Colonic mucosa (tissue), 4 donors: ENCODE results near the gene KANK3. TPM values are rescaled to one million over a fixed set of nuclear protein-coding genes. Genes with fewer than 3 reads are reported as not detected.

Experiments used
- DNase-seq: peaks from one replicate; pipeline ENCODE4 v3.0.0-alpha.2; 2020
- H3K27ac ChIP-seq: fragments of 200-600 bp; one replicate; pipeline ENCODE4 v1.8.0; 2021
- H3K27me3 ChIP-seq: fragments of 200-600 bp; one replicate; pipeline ENCODE4 v1.8.0; 2021
- H3K36me3 ChIP-seq: fragments of 200-600 bp; one replicate; pipeline ENCODE4 v1.8.0; 2021
- H3K4me1 ChIP-seq: fragments of 200-600 bp; one replicate; pipeline ENCODE4 v1.8.0; 2021; ENCODE audit warnings: mild to moderate bottlenecking
- H3K4me3 ChIP-seq: fragments of 200-600 bp; one replicate; pipeline ENCODE4 v1.8.0; 2021
- H3K9ac ChIP-seq, 2 donors: one replicate each; pipeline ENCODE4 v1.7.0; 2013; ENCODE audit warnings: control low read depth in 2 of 2, low read depth in 2 of 2, low read length in 2 of 2
- H3K9me3 ChIP-seq: fragments of 200-600 bp; one replicate; pipeline ENCODE4 v1.8.0; 2021
- CTCF ChIP-seq: fragments of 200-600 bp; IDR thresholded peaks from one replicate; pipeline ENCODE4 v1.8.0; 2022; ENCODE audit warnings: antibody characterized with exemption, mild to moderate bottlenecking
- intact Hi-C: fragments of 100-400 bp; cut with DNase I; formaldehyde crosslinking; loops from one replicate; pipeline ENCODE4 v1.14.1; 2022
- total RNA-seq, 2 donors: library from RNA; stranded (reverse); fragmentation: NEBNext Ultra II Directional in 1 of 2; extraction: Animal tissue kit (Norgen Biotek cat#: 25700) in 1 of 2; gene quantifications; one replicate each; pipeline ENCODE4 v1.2.1, GENCODE V29; 2021
- donor health status: healthy.
- donor health status: DM: no; HTN: no; CAD: no.
- donor health status: DM: no; HTN: no; CAD: no.

The KANK3 gene
- total RNA-seq, 2 donors from 2014 or later = 1.7 to 2.7 TPM

DNA sequence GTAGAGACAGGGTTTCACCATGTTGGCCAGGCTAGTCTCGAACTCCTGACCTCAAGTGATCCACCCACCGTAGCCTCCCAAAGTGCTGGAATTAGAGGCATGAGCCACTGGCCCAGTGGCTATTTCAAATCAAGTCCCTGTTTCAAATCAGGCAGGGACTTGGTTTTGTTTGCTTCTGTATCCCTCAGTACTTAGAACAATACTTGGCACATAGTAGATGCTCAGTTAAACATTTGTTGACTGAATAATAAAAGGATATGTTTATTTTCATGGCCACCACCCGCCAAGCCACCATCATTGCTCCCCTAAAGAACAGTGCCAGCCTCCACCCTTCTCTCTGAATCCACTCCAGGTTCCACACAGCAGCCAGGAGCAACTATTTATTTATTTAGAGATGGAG, 17.6 kb downstream of the KANK3 start:
- intact Hi-C loops = no loop called here
- Histone ChIP-seq H3K4me3 (no peak overlapping the region), H3K9ac (no peak overlapping the region), H3K4me1 (no peaks in the 10 kb centered on the region), H3K27ac (no peak overlapping the region), H3K36me3 (no peaks in the 10 kb centered on the region), H3K27me3 (no peaks in the 10 kb centered on the region), H3K9me3 (no peaks in the 10 kb centered on the region)
- no peak for DNase-seq
- no peak for TF ChIP-seq CTCF

- Histone ChIP-seq H3K9ac (no peak overlapping the region), H3K4me1 (no peaks in the 10 kb centered on the region), H3K9me3 (no peaks in the 10 kb centered on the region), H3K27ac (no peak overlapping the region), H3K4me3 (no peak overlapping the region), H3K27me3 (no peaks in the 10 kb centered on the region), H3K36me3 (no peaks in the 10 kb centered on the region)
- no peak for DNase-seq
- intact Hi-C loops = loop anchor here (5.0 kb wide), 1 partner anchor 52 kb away; no protein-coding TSS in a partner anchor
- no peak for TF ChIP-seq CTCF
Measured at GRCh38 chr19:8324186-8325050, 18.6 kb downstream of the KANK3 start.

DNA sequence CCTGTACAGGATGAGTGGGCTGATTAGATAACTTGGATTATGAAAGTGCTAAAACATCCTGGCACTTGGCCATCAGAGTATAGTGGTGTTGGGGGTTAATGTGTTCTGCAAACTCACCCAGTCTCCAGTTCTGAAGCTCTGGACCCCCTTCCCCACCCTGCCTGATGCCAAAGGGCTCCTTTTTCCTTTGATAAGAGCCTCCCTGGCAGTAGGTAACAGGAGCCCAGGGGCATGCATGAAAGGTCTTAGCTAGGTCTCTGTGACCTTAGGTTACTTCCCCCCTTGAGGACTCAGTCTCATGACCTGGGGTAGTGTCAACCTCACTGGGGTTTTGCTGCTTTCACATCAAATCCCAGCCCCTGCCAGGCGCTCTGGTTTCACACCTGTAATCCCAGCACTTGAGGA, 19.3 kb downstream of the KANK3 start:
- Histone ChIP-seq H3K9me3 (no peaks in the 10 kb centered on the region), H3K27ac (no peak overlapping the region), H3K27me3 (no peaks in the 10 kb centered on the region), H3K4me3 (no peak overlapping the region), H3K36me3 (no peaks in the 10 kb centered on the region), H3K4me1 (no peaks in the 10 kb centered on the region), H3K9ac (peak overlapping the region in 1 of 2 donors; percentile 2)
- DNase-seq = no peak
- intact Hi-C loops = loop anchor here (5.0 kb wide), 1 partner anchor 51 kb away; no protein-coding TSS in a partner anchor
- TF ChIP-seq CTCF = no peak

- Histone ChIP-seq H3K27ac (no peak overlapping the region), H3K36me3 (no peaks in the 10 kb centered on the region), H3K9me3 (no peaks in the 10 kb centered on the region), H3K4me3 (peak overlapping the region; percentile 97), H3K9ac (peak overlapping the region in 1 of 2 donors; percentile 94), H3K27me3 (no peaks in the 10 kb centered on the region), H3K4me1 (no peaks in the 10 kb centered on the region)
- TF ChIP-seq CTCF = no peak
- no peak for DNase-seq
- intact Hi-C loops = loop anchor here (5.0 kb wide), 1 partner anchor 50 kb away; no protein-coding TSS in a partner anchor
Measured at GRCh38 chr19:8322638-8322997, 20.4 kb downstream of the KANK3 start.

GRCh38 chr19:8321986-8322637, 20.9 kb downstream of the KANK3 start:
- Histone ChIP-seq H3K4me3 (peak overlapping the region; percentile 97), H3K9me3 (no peaks in the 10 kb centered on the region), H3K9ac (peak overlapping the region; percentile 85 to 94), H3K27ac (peak overlapping the region; percentile 88), H3K4me1 (no peaks in the 10 kb centered on the region), H3K36me3 (no peaks in the 10 kb centered on the region), H3K27me3 (no peaks in the 10 kb centered on the region)
- DNase-seq = no peak
- TF ChIP-seq CTCF = no peak
- intact Hi-C loops = loop anchor here (5.0 kb wide), 1 partner anchor 50 kb away; no protein-coding TSS in a partner anchor
